GM18870 (cell line): ENCODE measurements around the gene SELL.
"Not testable (repeated sequence)": the region's sequence is repeated elsewhere in the genome, so short reads cannot be mapped to it uniquely, and the experiment has no call there.

ENCODE experiments used
- ATAC-seq: cut with Tn5 transposase; IDR thresholded peaks from one replicate; pipeline ENCODE4 v1.9.1; 2021; ENCODE audit warnings: moderate library complexity; ENCODE audit not compliant: unreplicated experiment

SELL gene

GRCh38 chr1:169670244-169670643 is 41.2 kb downstream of the SELL start:
- not testable (repeated sequence) for ATAC-seq

- ATAC-seq = not testable (repeated sequence)
Measured at GRCh38 chr1:169667699-169668596, 43.5 kb downstream of the SELL start.

GRCh38 chr1:169667227-169667639 is 44.2 kb downstream of the SELL start:
- ATAC-seq = not testable (repeated sequence)

- ATAC-seq = not testable (repeated sequence)
Measured at GRCh38 chr1:169662680-169663079, 48.7 kb downstream of the SELL start.

GRCh38 chr1:169661066-169661465 is 50.4 kb downstream of the SELL start:
- ATAC-seq = not testable (repeated sequence)

- not testable (repeated sequence) for ATAC-seq
Measured at GRCh38 chr1:169658777-169659176, 52.6 kb downstream of the SELL start.

- no peak for ATAC-seq
Measured at GRCh38 chr1:169653873-169654272, 57.5 kb downstream of the SELL start.

GRCh38 chr1:169651035-169651434 is 60.4 kb downstream of the SELL start:
- ATAC-seq = no peak

- no peak for ATAC-seq
Measured at GRCh38 chr1:169650551-169650950, 60.9 kb downstream of the SELL start.

GRCh38 chr1:169648709-169649108 is 62.7 kb downstream of the SELL start:
- ATAC-seq = no peak

- ATAC-seq = no peak
Measured at GRCh38 chr1:169648187-169648586, 63.2 kb downstream of the SELL start.

GRCh38 chr1:169647512-169647911 is 63.9 kb downstream of the SELL start:
- ATAC-seq = no peak

- no peak for ATAC-seq
Measured at GRCh38 chr1:169644297-169644696, 67.1 kb downstream of the SELL start.
